Upper lobe of left lung (tissue), 6 donors: Measurements from ENCODE around the gene PLPPR3. TPM values are rescaled to one million over a fixed set of nuclear protein-coding genes. Genes with fewer than 3 reads are reported as not detected.
A peak's percentile ranks its signal among the peaks of the same experiment; 100 is the strongest.

Experiments used
- ATAC-seq, 2 donors: fragments of 200-7000 bp; cut with Tn5 transposase; one replicate each; pipeline ENCODE4 v1.9.1; 2022; ENCODE audit warnings: mild to moderate bottlenecking in 2 of 2, moderate library complexity in 2 of 2; ENCODE audit not compliant: low FRiP score in 2 of 2
- DNase-seq, 2 donors: peaks; one replicate each; pipeline ENCODE4 v3.0.0-alpha.2; 2019 to 2020
- H3K27ac ChIP-seq, 4 donors: fragments of 200-600 bp; sonication (generic); one replicate each; pipeline ENCODE4 v1.5.1; 2016 to 2019
- H3K27me3 ChIP-seq, 4 donors: fragments of 200-600 bp; sonication (generic); one replicate each; pipeline ENCODE4 v1.5.1; 2017 to 2019
- H3K36me3 ChIP-seq, 4 donors: fragments of 200-600 bp; sonication (generic); one replicate each; pipeline ENCODE4 v1.5.1; 2016 to 2019
- H3K4me1 ChIP-seq, 4 donors: fragments of 200-600 bp; sonication (generic); one replicate each; pipeline ENCODE4 v1.5.1; 2018 to 2019
- H3K4me3 ChIP-seq, 4 donors: fragments of 200-600 bp; sonication (generic); one replicate each; pipeline ENCODE4 v1.5.1; 2017 to 2019; ENCODE audit warnings: mild to moderate bottlenecking in 2 of 4, moderate library complexity in 1 of 4
- H3K9me3 ChIP-seq, 4 donors: fragments of 200-600 bp; sonication (generic); one replicate each; pipeline ENCODE4 v1.5.1; 2018 to 2019
- CTCF ChIP-seq, 6 experiments: fragments of 450-650 bp in 4 of 6; fragments of 200-600 bp in 2 of 6; sonication (generic) in 2 of 6; IDR thresholded peaks; one replicate each; pipeline ENCODE4 v1.5.1; 2016 to 2019; ENCODE audit warnings: antibody characterized with exemption in 6 of 6
- EP300 ChIP-seq, 4 donors: sonication (generic); formaldehyde crosslinking; IDR thresholded peaks; one replicate each; pipeline ENCODE4 v1.5.1; 2017; ENCODE audit warnings: antibody characterized with exemption in 4 of 4, control low read depth in 2 of 4
- POLR2A ChIP-seq, 4 donors: fragments of 450-650 bp; IDR thresholded peaks; one replicate each; pipeline ENCODE4 v1.5.1; 2016 to 2017; ENCODE audit warnings: antibody characterized with exemption in 4 of 4, mild to moderate bottlenecking in 2 of 4
- POLR2AphosphoS5 ChIP-seq, 2 donors: sonication (generic); formaldehyde crosslinking; IDR thresholded peaks; one replicate each; pipeline ENCODE4 v1.5.1; 2017; ENCODE audit warnings: antibody characterized with exemption in 2 of 2
- WGBS, 2 donors: methylation state at CpG; one replicate each; pipeline ENCODE4 v1.1.5; 2017 to 2018; 5-methylcytosine and 5-hydroxymethylcytosine counted together
- total RNA-seq, 6 donors: library from RNA; depleted of rRNA in 4 of 6; stranded (reverse); fragments of >200 nt in 4 of 6; gene quantifications; one replicate each; pipeline versions ENCODE4 v1.1.0 to v1.2.1, GENCODE V29; 2016 to 2021
- donor health status: DM: no; HTN: no; CAD: no; lungs with moderate emphysema.
- donor health status: DM: no; HTN: yes; CAD: no; lungs with severe emphysema.

PLPPR3 gene
- total RNA-seq, 6 donors from 2014 or later = 0.63 to 14.2 (median 5.6) TPM

GRCh38 chr19:863315-863620, 41.5 kb upstream of the PLPPR3 start:
- 77 to 85% methylated on average over 7 of the region's 7 CpGs for WGBS, 2 donors
- Histone ChIP-seq H3K4me3 (peak overlapping the region in 3 of 4 donors; percentile 23 to 41 (median 28)), H3K27ac (peak overlapping the region in 2 of 4 donors; percentile 51 to 70), H3K36me3 (peaks cover 0 to 12% (median 9%) of the 10 kb centered on the region in 4 donors), H3K9me3 (no peaks in the 10 kb centered on the region), H3K27me3 (peaks cover 0 to 2% (median 0%) of the 10 kb centered on the region in 4 donors), H3K4me1 (peaks cover 23 to 56% (median 41%) of the 10 kb centered on the region in 4 donors)
- no peak for TF ChIP-seq EP300 (IDR thresholded peaks at IDR 0.05)
- no peak for TF ChIP-seq POLR2AphosphoS5 (IDR thresholded peaks at IDR 0.05)
- no peak for TF ChIP-seq POLR2A (IDR thresholded peaks at IDR 0.05)
- no peak for TF ChIP-seq CTCF (IDR thresholded peaks at IDR 0.05)
- DNase-seq (no peak), ATAC-seq (no peak)

- Histone ChIP-seq H3K9me3 (no peaks in the 10 kb centered on the region), H3K27me3 (peaks cover 0 to 2% (median 0%) of the 10 kb centered on the region in 4 donors), H3K4me3 (peak overlapping the region in 3 of 4 donors; percentile 23 to 41 (median 28)), H3K4me1 (peaks cover 23 to 56% (median 39%) of the 10 kb centered on the region in 4 donors), H3K36me3 (peaks cover 0 to 7% (median 3%) of the 10 kb centered on the region in 4 donors), H3K27ac (peak overlapping the region in 2 of 4 donors; percentile 40 to 51)
- peak; percentile 70 to 94 for DNase-seq
- 23 to 24% methylated on average over 25 to 28 of the region's 48 CpGs for WGBS, 2 donors
- ATAC-seq = peak; percentile 32 to 66
- TF ChIP-seq CTCF (IDR thresholded peaks at IDR 0.05) (peak in 1 of 6 experiments; percentile 9), POLR2A (IDR thresholded peaks at IDR 0.05) (no peak), POLR2AphosphoS5 (IDR thresholded peaks at IDR 0.05) (no peak)
Measured at GRCh38 chr19:862581-863314, 41.0 kb upstream of the PLPPR3 start.

- WGBS, 2 donors = 6 to 16% methylated on average over 17 to 37 of the region's 60 CpGs
- peak in 1 of 6 experiments; percentile 31 for TF ChIP-seq CTCF (IDR thresholded peaks at IDR 0.05)
- TF ChIP-seq POLR2A (IDR thresholded peaks at IDR 0.05) = no peak
- H3K4me3 ChIP-seq = peak overlapping the region in 3 of 4 donors; percentile 23 to 57 (median 28)
- peak; percentile 23 to 75 for ATAC-seq
- peak; percentile 61 to 93 for DNase-seq
- H3K27me3 ChIP-seq = peaks cover 0 to 2% (median 0%) of the 10 kb centered on the region in 4 donors
- H3K27ac ChIP-seq = peak overlapping the region in 1 of 4 donors; percentile 51
- peaks cover 23 to 56% (median 39%) of the 10 kb centered on the region in 4 donors for H3K4me1 ChIP-seq
- H3K9me3 ChIP-seq = no peaks in the 10 kb centered on the region
- H3K36me3 ChIP-seq = no peaks in the 10 kb centered on the region
Measured at GRCh38 chr19:861756-862580, 40.2 kb upstream of the PLPPR3 start.

GRCh38 chr19:861141-861755, 39.5 kb upstream of the PLPPR3 start:
- no peak for DNase-seq
- TF ChIP-seq POLR2A (IDR thresholded peaks at IDR 0.05) (no peak), POLR2AphosphoS5 (IDR thresholded peaks at IDR 0.05) (no peak), EP300 (IDR thresholded peaks at IDR 0.05) (no peak), CTCF (IDR thresholded peaks at IDR 0.05) (no peak)
- Histone ChIP-seq H3K4me3 (peak overlapping the region in 3 of 4 donors; percentile 39 to 57 (median 48)), H3K27me3 (peaks cover 0 to 2% (median 0%) of the 10 kb centered on the region in 4 donors), H3K27ac (peak overlapping the region in 1 of 4 donors; percentile 83), H3K9me3 (no peaks in the 10 kb centered on the region), H3K4me1 (peaks cover 23 to 56% (median 39%) of the 10 kb centered on the region in 4 donors), H3K36me3 (no peaks in the 10 kb centered on the region)
- 57 to 68% methylated on average over 10 to 32 of the region's 35 CpGs for WGBS, 2 donors
- no peak for ATAC-seq
